B cell (primary cell): ENCODE results near the gene SKA3.

ENCODE experiments used
- CTCF ChIP-seq: fragments of 200-600 bp; IDR thresholded peaks from one replicate; pipeline ENCODE4 v1.8.0; 2022; ENCODE audit warnings: antibody characterized with exemption, mild to moderate bottlenecking
- EZH2 ChIP-seq: IDR thresholded peaks from 2 replicates; pipeline ENCODE4 v1.6.1; 2012; ENCODE audit warnings: borderline replicate concordance, low read depth, mild to moderate bottlenecking, moderate library complexity, low read length; ENCODE audit not compliant: insufficient read depth, poor library complexity, severe bottlenecking

- TF ChIP-seq CTCF = no peak
- no peak for TF ChIP-seq EZH2
Observed at GRCh38 chr13:21106089-21106488, 70.3 kb downstream of the SKA3 start.
